Measurements from ENCODE around the gene MME. TPM values are rescaled to one million over a fixed set of nuclear protein-coding genes. Genes with fewer than 3 reads are reported as not detected.

MME gene
- total and polyA plus RNA-seq, 8 donors: 9.1 to 43.6 (median 26.5) TPM

GRCh38 chr3:155159301-155159700 lies 79.2 kb downstream of the MME start:
- no peak overlapping the region for H3K27ac ChIP-seq
- H3K27me3 ChIP-seq: no peaks in the 10 kb centered on the region
- no peaks in the 10 kb centered on the region for H3K4me1 ChIP-seq
- no peaks in the 10 kb centered on the region for H3K9me3 ChIP-seq
- TF ChIP-seq CTCF (IDR thresholded peaks at IDR 0.05): no peak
- no peaks in the 10 kb centered on the region for H3K36me3 ChIP-seq
- ATAC-seq (no peak), DNase-seq (no peak)
- intact Hi-C loops (cut with DNase I): no loop called here
- H3K4me3 ChIP-seq: no peak overlapping the region

- intact Hi-C loops (cut with DNase I): no loop called here
These were observed 81.6 kb downstream of the MME start for GRCh38 chr3:155161640-155162292.

GRCh38 chr3:155164306-155164705 lies 84.2 kb downstream of the MME start:
- Histone ChIP-seq H3K4me3 (no peak overlapping the region), H3K27ac (no peak overlapping the region), H3K4me1 (no peaks in the 10 kb centered on the region), H3K9me3 (no peaks in the 10 kb centered on the region), H3K27me3 (no peaks in the 10 kb centered on the region), H3K36me3 (no peaks in the 10 kb centered on the region)
- DNase-seq: no peak
- intact Hi-C loops (cut with DNase I): no loop called here
- no peak for ATAC-seq
- TF ChIP-seq CTCF (IDR thresholded peaks at IDR 0.05): no peak

More at GRCh38 chr3:155161640-155162292, 81.6 kb downstream of the MME start:
- no peak overlapping the region for H3K27ac ChIP-seq
- H3K4me1 ChIP-seq: no peaks in the 10 kb centered on the region
- H3K9me3 ChIP-seq: no peaks in the 10 kb centered on the region
- no peak for DNase-seq
- H3K27me3 ChIP-seq: no peaks in the 10 kb centered on the region
- no peaks in the 10 kb centered on the region for H3K36me3 ChIP-seq
- TF ChIP-seq CTCF (IDR thresholded peaks at IDR 0.05): no peak
- ATAC-seq: no peak
- H3K4me3 ChIP-seq: no peak overlapping the region

GRCh38 chr3:155166441-155166840 lies 86.3 kb downstream of the MME start:
- H3K27ac ChIP-seq: no peak overlapping the region
- H3K9me3 ChIP-seq: no peaks in the 10 kb centered on the region
- DNase-seq (no peak), ATAC-seq (no peak)
- intact Hi-C loops (cut with DNase I): no loop called here
- TF ChIP-seq CTCF (IDR thresholded peaks at IDR 0.05): no peak
- H3K4me3 ChIP-seq: no peak overlapping the region
- H3K36me3 ChIP-seq: no peaks in the 10 kb centered on the region
- no peaks in the 10 kb centered on the region for H3K27me3 ChIP-seq
- no peaks in the 10 kb centered on the region for H3K4me1 ChIP-seq

- H3K27ac ChIP-seq: no peak overlapping the region
- intact Hi-C loops (cut with DNase I): no loop called here
- no peak for DNase-seq
- H3K36me3 ChIP-seq: no peaks in the 10 kb centered on the region
- H3K27me3 ChIP-seq: no peaks in the 10 kb centered on the region
- H3K9me3 ChIP-seq: no peaks in the 10 kb centered on the region
- TF ChIP-seq CTCF (IDR thresholded peaks at IDR 0.05): no peak
- H3K4me3 ChIP-seq: no peak overlapping the region
- no peaks in the 10 kb centered on the region for H3K4me1 ChIP-seq
- ATAC-seq: no peak
These were observed 89.1 kb downstream of the MME start for GRCh38 chr3:155169197-155169596.
